GM12891 (cell line): ENCODE results near the gene ROBO2.

Experiments
- DNase-seq: peaks from one replicate; pipeline ENCODE4 v3.0.0; 2011; ENCODE audit warnings: low spot score; ENCODE audit not compliant: insufficient read length
- FAIRE-seq: peaks from 2 replicates; lab custom pipeline; 2011; peaks lifted over from hg19 to GRCh38; lab: Jason Lieb, UNC
- PAX5 ChIP-seq: IDR thresholded peaks from 2 replicates; pipeline ENCODE4 v1.6.1; 2011; ENCODE audit warnings: low read length, moderate library complexity, mild to moderate bottlenecking; ENCODE audit not compliant: insufficient read depth, severe bottlenecking
- POLR2A ChIP-seq: IDR thresholded peaks from 2 replicates; pipeline ENCODE4 v1.6.1; 2011; ENCODE audit warnings: low read depth, low read length, control low read depth
- POLR2AphosphoS5 ChIP-seq: IDR thresholded peaks from 2 replicates; pipeline ENCODE4 v1.6.1; 2011; ENCODE audit warnings: low read depth, low read length, control low read depth
- POU2F2 ChIP-seq: IDR thresholded peaks from 2 replicates; pipeline ENCODE4 v1.6.1; 2011; ENCODE audit warnings: low read depth, mild to moderate bottlenecking, control low read depth, low read length, moderate library complexity
- SPI1 ChIP-seq: IDR thresholded peaks from 2 replicates; pipeline ENCODE4 v1.6.1; 2011; ENCODE audit warnings: low read depth, low read length, control low read depth
- TAF1 ChIP-seq: IDR thresholded peaks from 2 replicates; pipeline ENCODE4 v1.6.1; 2011; ENCODE audit warnings: low read depth, low read length, control low read depth

The ROBO2 gene

GRCh38 chr3:77672016-77672415, 632.1 kb downstream of the ROBO2 start:
- FAIRE-seq: no peak
- TF ChIP-seq POLR2A (no peak), SPI1 (no peak), TAF1 (no peak), POU2F2 (no peak), POLR2AphosphoS5 (no peak), PAX5 (no peak)
- DNase-seq: no peak

DNA sequence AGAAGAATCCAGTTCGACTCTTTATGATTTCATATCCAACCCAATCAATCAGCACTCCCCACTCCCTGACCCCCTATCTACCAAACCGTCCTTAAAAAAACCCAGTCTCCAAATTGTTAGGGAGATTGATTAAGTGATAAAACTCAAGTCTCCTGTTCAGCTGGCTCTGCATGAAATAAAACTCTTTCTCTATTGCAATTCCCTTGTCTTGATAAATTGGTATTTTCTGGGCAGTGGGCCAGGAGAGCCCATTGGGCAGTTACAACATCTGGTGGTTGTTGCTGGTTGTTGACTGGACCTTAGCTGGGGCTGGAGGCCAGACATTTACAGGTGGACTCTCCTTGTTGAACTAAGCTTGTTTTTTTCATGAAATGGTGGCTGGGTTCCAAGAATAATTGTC, 642.3 kb downstream of the ROBO2 start:
- no peak for TF ChIP-seq SPI1
- TF ChIP-seq POLR2A: no peak
- no peak for TF ChIP-seq TAF1
- FAIRE-seq: no peak
- DNase-seq: no peak

DNA sequence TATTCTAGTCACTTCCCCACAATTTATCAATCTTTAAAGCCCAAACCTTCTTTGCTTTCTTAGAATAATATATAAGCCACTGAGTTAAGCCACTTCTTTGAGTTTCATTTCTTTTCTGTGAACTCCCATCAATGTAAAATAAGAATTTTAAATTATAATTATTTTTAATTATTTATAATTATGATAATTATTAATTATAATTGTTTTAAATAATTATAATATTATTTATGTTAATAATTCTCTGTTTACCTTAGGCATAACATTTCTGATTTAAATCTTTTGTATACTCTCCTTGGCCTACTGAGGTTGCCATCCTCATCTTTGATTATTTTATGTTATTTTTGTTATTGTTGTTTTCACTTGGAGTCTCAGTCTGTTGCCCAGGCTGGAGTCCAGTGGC, 644.2 kb downstream of the ROBO2 start:
- TF ChIP-seq POLR2AphosphoS5 (no peak), POU2F2 (no peak), PAX5 (no peak), TAF1 (no peak), SPI1 (no peak), POLR2A (no peak)
- FAIRE-seq (no peak), DNase-seq (no peak)

- no peak for TF ChIP-seq TAF1
- DNase-seq (no peak), FAIRE-seq (no peak)
Measured at GRCh38 chr3:77685713-77686112, 645.8 kb downstream of the ROBO2 start.

GRCh38 chr3:77686560-77686959, 646.7 kb downstream of the ROBO2 start:
- TF ChIP-seq POU2F2: no peak
- TF ChIP-seq POLR2A: no peak
- no peak for TF ChIP-seq TAF1
- TF ChIP-seq PAX5: no peak
- TF ChIP-seq SPI1: no peak
- no peak for TF ChIP-seq POLR2AphosphoS5
- FAIRE-seq: no peak
- DNase-seq: no peak

DNA sequence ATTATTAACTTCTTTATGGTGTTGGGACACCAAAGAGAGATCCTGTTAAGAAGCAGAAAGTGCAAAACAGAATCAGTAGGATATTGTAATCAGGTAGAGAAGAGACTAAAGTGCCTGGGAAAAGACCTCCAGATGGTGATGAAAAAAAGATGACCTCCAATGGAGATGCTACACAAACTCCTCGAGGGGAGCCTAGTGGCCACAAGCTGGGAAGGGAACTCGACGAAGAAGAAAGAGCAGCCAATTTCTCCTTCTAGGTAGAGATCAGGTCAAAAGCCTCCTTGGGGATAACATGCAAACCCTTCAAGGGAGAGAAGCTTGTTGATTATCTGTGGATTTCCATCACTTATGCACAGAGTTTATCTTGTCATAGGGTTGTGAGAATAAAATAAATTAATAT, 647.6 kb downstream of the ROBO2 start:
- FAIRE-seq (no peak), DNase-seq (no peak)
- TF ChIP-seq POLR2A (no peak), POLR2AphosphoS5 (no peak), POU2F2 (no peak), TAF1 (no peak), PAX5 (no peak), SPI1 (no peak)

- DNase-seq: no peak
- TF ChIP-seq TAF1 (no peak), PAX5 (no peak), POLR2A (no peak), POU2F2 (no peak), POLR2AphosphoS5 (no peak), SPI1 (no peak)
- FAIRE-seq: no peak
Measured at GRCh38 chr3:77690284-77690845, 650.5 kb downstream of the ROBO2 start.

- FAIRE-seq (no peak), DNase-seq (no peak)
- TF ChIP-seq POU2F2: no peak
- TF ChIP-seq PAX5: no peak
- no peak for TF ChIP-seq SPI1
- TF ChIP-seq POLR2A: no peak
- no peak for TF ChIP-seq TAF1
- no peak for TF ChIP-seq POLR2AphosphoS5
Measured at GRCh38 chr3:77693147-77693546, 653.2 kb downstream of the ROBO2 start.

- TF ChIP-seq POLR2AphosphoS5 (no peak), POU2F2 (no peak), SPI1 (no peak), POLR2A (no peak), PAX5 (no peak), TAF1 (no peak)
- no peak for FAIRE-seq
- no peak for DNase-seq
Measured at GRCh38 chr3:77699125-77699691, 659.3 kb downstream of the ROBO2 start.
